Fibroblast of skin of right biceps (primary cell): ENCODE results near the gene TSPAN5.
"Not testable (repeated sequence)": the region's sequence is repeated elsewhere in the genome, so short reads cannot be mapped to it uniquely, and the experiment has no call there.

Experiments
- DNase-seq: peaks from one replicate; pipeline ENCODE4 v3.0.0-alpha.2; 2013

The TSPAN5 gene

GRCh38 chr4:98542011-98542410 is 116.4 kb downstream of the TSPAN5 start:
- no peak for DNase-seq

- no peak for DNase-seq
Observed at GRCh38 chr4:98540803-98541202, 117.6 kb downstream of the TSPAN5 start.

GRCh38 chr4:98539741-98540140 is 118.7 kb downstream of the TSPAN5 start:
- no peak for DNase-seq

GRCh38 chr4:98539299-98539698 is 119.1 kb downstream of the TSPAN5 start:
- no peak for DNase-seq

GRCh38 chr4:98536631-98537030 is 121.8 kb downstream of the TSPAN5 start:
- no peak for DNase-seq

- not testable (repeated sequence) for DNase-seq
Observed at GRCh38 chr4:98534146-98534545, 124.3 kb downstream of the TSPAN5 start.

GRCh38 chr4:98530572-98530971 is 127.8 kb downstream of the TSPAN5 start:
- DNase-seq = no peak

- no peak for DNase-seq
Observed at GRCh38 chr4:98529970-98530569, 128.3 kb downstream of the TSPAN5 start.

- DNase-seq = no peak
Observed at GRCh38 chr4:98528882-98529281, 129.5 kb downstream of the TSPAN5 start.

GRCh38 chr4:98527534-98528269 is 130.7 kb downstream of the TSPAN5 start:
- peak; percentile 32 for DNase-seq

GRCh38 chr4:98524230-98524629 is 134.2 kb downstream of the TSPAN5 start:
- no peak for DNase-seq

GRCh38 chr4:98522636-98523395 is 135.6 kb downstream of the TSPAN5 start:
- DNase-seq = peak; percentile 96

- DNase-seq = no peak
Observed at GRCh38 chr4:98522062-98522461, 136.3 kb downstream of the TSPAN5 start.

GRCh38 chr4:98521486-98521885 is 136.9 kb downstream of the TSPAN5 start:
- DNase-seq = no peak

GRCh38 chr4:98519268-98519977 is 139.0 kb downstream of the TSPAN5 start:
- peak; percentile 71 for DNase-seq

GRCh38 chr4:98518559-98519267 is 139.7 kb downstream of the TSPAN5 start:
- DNase-seq = no peak

- DNase-seq = peak; percentile 69
Observed at GRCh38 chr4:98517218-98518021, 141.0 kb downstream of the TSPAN5 start.

- DNase-seq = peak; percentile 57
Observed at GRCh38 chr4:98516441-98517217, 141.8 kb downstream of the TSPAN5 start.

GRCh38 chr4:98516042-98516440 is 142.4 kb downstream of the TSPAN5 start:
- peak; percentile 88 for DNase-seq

GRCh38 chr4:98515470-98515809 is 143.0 kb downstream of the TSPAN5 start:
- peak; percentile 43 for DNase-seq
